Activated T-cell treated with anti-CD3 and anti-CD28 coated beads, Interleukin-2, amount 50 U/mL, for 72 hours (primary cell): ENCODE measurements around the gene OLA1. TPM values are rescaled to one million over a fixed set of nuclear protein-coding genes. Genes with fewer than 3 reads are reported as not detected.

Experiments
- ATAC-seq, 2 donors: fragments of 150-1000 bp; cut with Tn5 transposase; replicated peaks in 1 of 2; 2 replicates each; pipeline ENCODE4 v1.10.0; 2021; ENCODE audit warnings: moderate library complexity in 2 of 2, mild to moderate bottlenecking in 1 of 2
- DNase-seq, 2 donors: peaks; one replicate each; pipeline ENCODE4 v3.0.0; 2021 to 2022; ENCODE audit warnings: mixed read lengths in 1 of 2
- H3K27ac Mint-ChIP-seq: one replicate; pipeline ENCODE4 v1.8.0; 2022; ENCODE audit warnings: mild to moderate bottlenecking, moderate library complexity, mixed read lengths
- H3K27me3 Mint-ChIP-seq: one replicate; pipeline ENCODE4 v1.8.0; 2022; ENCODE audit warnings: low read depth, mixed read lengths
- H3K36me3 Mint-ChIP-seq, 2 donors: one replicate each; pipeline ENCODE4 v1.8.0; 2022; ENCODE audit warnings: mixed read lengths in 2 of 2, mild to moderate bottlenecking in 1 of 2; ENCODE audit not compliant: insufficient read depth in 2 of 2
- H3K4me1 Mint-ChIP-seq: one replicate; pipeline ENCODE4 v1.8.0; 2022; ENCODE audit warnings: low read depth, mixed read lengths
- H3K4me3 Mint-ChIP-seq, 2 donors: one replicate each; pipeline ENCODE4 v1.8.0; 2022; ENCODE audit warnings: mild to moderate bottlenecking in 2 of 2, mixed read lengths in 2 of 2, moderate library complexity in 2 of 2
- H3K9me3 Mint-ChIP-seq, 2 donors: one replicate each; pipeline ENCODE4 v1.8.0; 2022; ENCODE audit warnings: mixed read lengths in 2 of 2
- total RNA-seq, 2 donors: library from RNA; stranded (reverse); gene quantifications; one replicate each; pipeline ENCODE4 v1.2.3, GENCODE V29; 2022

The OLA1 gene
- total RNA-seq, 2 donors from 2014 or later = 89.2 to 100 TPM

- H3K27ac Mint-ChIP-seq = peak overlapping the region; percentile 47
- peaks cover 21% of the 10 kb centered on the region for H3K4me1 Mint-ChIP-seq
- H3K36me3 Mint-ChIP-seq = peaks cover 5 to 8% of the 10 kb centered on the region in 2 donors
- no peak for DNase-seq
- peaks cover 2 to 5% of the 10 kb centered on the region in 2 donors for H3K9me3 Mint-ChIP-seq
- no peak overlapping the region for H3K4me3 Mint-ChIP-seq
- no peaks in the 10 kb centered on the region for H3K27me3 Mint-ChIP-seq
- no peak for ATAC-seq
These were observed 223.6 kb downstream of the OLA1 start for GRCh38 chr2:174024524-174025270.

DNA sequence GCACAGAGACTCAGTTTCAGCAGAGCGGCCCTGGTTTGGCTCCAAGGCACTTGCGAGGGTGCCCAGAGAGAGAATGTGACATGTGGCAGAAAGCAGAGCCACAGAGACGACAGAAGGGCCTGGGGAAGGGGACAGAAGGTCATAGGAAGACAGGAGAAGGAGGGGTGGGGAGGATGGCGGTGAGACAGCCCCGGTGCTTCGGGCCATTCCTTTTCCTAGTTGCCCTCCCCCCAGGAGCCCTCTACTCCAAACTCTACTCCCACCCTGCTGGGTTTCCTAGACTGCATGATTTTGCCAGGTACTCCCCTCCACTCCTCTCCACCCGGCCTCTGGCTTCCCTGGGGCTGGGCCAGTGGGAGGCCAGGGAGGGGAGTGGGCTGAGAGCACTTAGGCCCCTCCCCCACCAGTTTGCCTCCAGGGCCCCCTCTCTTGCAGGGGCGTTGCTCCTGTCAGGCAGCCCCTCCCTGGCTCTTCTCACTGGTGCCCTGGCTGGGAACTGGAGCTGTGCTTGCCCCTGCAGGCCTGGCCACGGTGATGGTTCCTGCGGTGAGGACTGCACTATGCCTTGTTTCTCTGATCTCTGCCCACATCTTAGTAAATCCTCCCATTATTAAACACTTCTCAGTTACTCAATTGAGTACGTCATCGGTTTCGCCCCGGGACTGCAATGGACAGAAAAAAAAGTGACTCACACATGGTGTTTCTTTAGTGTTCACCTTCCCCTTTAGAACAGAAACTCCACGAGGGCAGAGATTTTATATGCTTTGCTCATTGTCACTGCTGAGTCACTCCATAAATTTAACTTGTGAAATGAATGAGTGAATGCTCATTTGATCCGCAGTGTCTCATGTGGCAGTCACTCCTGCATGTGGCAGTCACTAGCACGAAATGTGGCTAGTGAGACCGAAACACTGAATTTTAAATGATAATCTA lies 224.5 kb downstream of the OLA1 start:
- ATAC-seq (peak; percentile 84 to 86), DNase-seq (peak; percentile 26 to 58)
- peaks cover 5 to 8% of the 10 kb centered on the region in 2 donors for H3K36me3 Mint-ChIP-seq
- H3K4me1 Mint-ChIP-seq = peaks cover 21% of the 10 kb centered on the region
- peaks cover 2 to 5% of the 10 kb centered on the region in 2 donors for H3K9me3 Mint-ChIP-seq
- H3K27me3 Mint-ChIP-seq = no peaks in the 10 kb centered on the region
- H3K4me3 Mint-ChIP-seq = no peak overlapping the region
- peak overlapping the region; percentile 47 for H3K27ac Mint-ChIP-seq

Other genes with a start within 250 kb of the OLA1 start
- not detected for gene SP9, start 86.4 kb upstream of the OLA1 start, total RNA-seq
- 10 to 100 TPM; 17.1 to 19.9 TPM for gene SCRN3, start 147.2 kb upstream of the OLA1 start, total RNA-seq
- gene GPR155, start 238.5 kb upstream of the OLA1 start, total RNA-seq = 10 to 100 TPM; 12.6 to 13.5 TPM